Measurements from ENCODE around the gene TMCC3. TPM values are rescaled to one million over a fixed set of nuclear protein-coding genes. Genes with fewer than 3 reads are reported as not detected.

Gene TMCC3
- total and polyA plus RNA-seq, 8 donors = 0.58 to 14.3 (median 5.0) TPM

GRCh38 chr12:94622475-94622874 is 27.9 kb downstream of the TMCC3 start:
- no peaks in the 10 kb centered on the region for H3K27me3 ChIP-seq
- H3K27ac ChIP-seq = peak overlapping the region in 4 of 5 donors; percentile 56 to 65 (median 63)
- H3K4me1 ChIP-seq = peaks cover 1 to 31% (median 19%) of the 10 kb centered on the region in 4 donors
- peak in 1 of 2 donors; percentile 56 for DNase-seq
- H3K9me3 ChIP-seq = no peaks in the 10 kb centered on the region
- WGBS, 5 donors = 17 to 43% (median 29%) methylated on average over 4 of the region's 4 CpGs
- H3K36me3 ChIP-seq = no peaks in the 10 kb centered on the region
- intact Hi-C loops (cut with DNase I; ENCODE audit: low total_unique reads) = no loop called here
- H3K4me3 ChIP-seq = peak overlapping the region in 1 of 4 donors; percentile 19
- TF ChIP-seq POLR2AphosphoS5 (IDR thresholded peaks at IDR 0.05) (no peak), EP300 (IDR thresholded peaks at IDR 0.05) (no peak), CTCF (IDR thresholded peaks at IDR 0.05) (no peak), POLR2A (IDR thresholded peaks at IDR 0.05) (no peak)

- no peak for TF ChIP-seq POLR2AphosphoS5 (IDR thresholded peaks at IDR 0.05)
- TF ChIP-seq EP300 (IDR thresholded peaks at IDR 0.05) = no peak
- no peak for TF ChIP-seq CTCF (IDR thresholded peaks at IDR 0.05)
- no peak for TF ChIP-seq POLR2A (IDR thresholded peaks at IDR 0.05)
- peak overlapping the region in 3 of 4 donors; percentile 7 to 32 (median 19) for H3K4me3 ChIP-seq
- no peaks in the 10 kb centered on the region for H3K9me3 ChIP-seq
- H3K4me1 ChIP-seq = peaks cover 8 to 36% (median 21%) of the 10 kb centered on the region in 4 donors
- H3K36me3 ChIP-seq = no peaks in the 10 kb centered on the region
- H3K27ac ChIP-seq = peak overlapping the region; percentile 41 to 65 (median 62)
- H3K27me3 ChIP-seq = no peaks in the 10 kb centered on the region
- DNase-seq = peak in 1 of 2 donors; percentile 67
- WGBS, 5 donors = 21 to 42% (median 25%) methylated on average over 7 of the region's 7 CpGs
- intact Hi-C loops (cut with DNase I; ENCODE audit: low total_unique reads) = no loop called here
Measured at GRCh38 chr12:94621662-94622359, 28.5 kb downstream of the TMCC3 start.

GRCh38 chr12:94620621-94621020 is 29.7 kb downstream of the TMCC3 start:
- H3K4me1 ChIP-seq = peaks cover 20 to 47% (median 33%) of the 10 kb centered on the region in 4 donors
- H3K4me3 ChIP-seq = no peak overlapping the region
- TF ChIP-seq CTCF (IDR thresholded peaks at IDR 0.05) (no peak), EP300 (IDR thresholded peaks at IDR 0.05) (no peak), POLR2AphosphoS5 (IDR thresholded peaks at IDR 0.05) (no peak), POLR2A (IDR thresholded peaks at IDR 0.05) (no peak)
- H3K27me3 ChIP-seq = no peaks in the 10 kb centered on the region
- no peaks in the 10 kb centered on the region for H3K36me3 ChIP-seq
- intact Hi-C loops (cut with DNase I; ENCODE audit: low total_unique reads) = no loop called here
- H3K9me3 ChIP-seq = no peaks in the 10 kb centered on the region
- H3K27ac ChIP-seq = peak overlapping the region in 4 of 5 donors; percentile 6 to 65 (median 60)
- DNase-seq = peak in 1 of 2 donors; percentile 46
- 29 to 63% (median 48%) methylated on average over 3 of the region's 3 CpGs for whole genome bisulfite sequencing, 5 donors

GRCh38 chr12:94618995-94619695 is 31.2 kb downstream of the TMCC3 start:
- no peak for DNase-seq
- H3K36me3 ChIP-seq = no peaks in the 10 kb centered on the region
- H3K9me3 ChIP-seq = no peaks in the 10 kb centered on the region
- H3K27ac ChIP-seq = no peak overlapping the region
- no peaks in the 10 kb centered on the region for H3K27me3 ChIP-seq
- H3K4me1 ChIP-seq = peaks cover 27 to 62% (median 44%) of the 10 kb centered on the region in 4 donors
- no peak for TF ChIP-seq POLR2A (IDR thresholded peaks at IDR 0.05)
- no peak for TF ChIP-seq EP300 (IDR thresholded peaks at IDR 0.05)
- TF ChIP-seq CTCF (IDR thresholded peaks at IDR 0.05) = no peak
- TF ChIP-seq POLR2AphosphoS5 (IDR thresholded peaks at IDR 0.05) = no peak
- H3K4me3 ChIP-seq = no peak overlapping the region
- WGBS, 5 donors = 74 to 93% (median 81%) methylated on average over 6 of the region's 6 CpGs
- intact Hi-C loops (cut with DNase I; ENCODE audit: low total_unique reads) = no loop called here

Measured in stomach (tissue), 9 donors.